ENCODE measurements around the gene SURF2. TPM values are rescaled to one million over a fixed set of nuclear protein-coding genes. Genes with fewer than 3 reads are reported as not detected.
A peak's percentile ranks its signal among the peaks of the same experiment; 100 is the strongest.
"Not testable (repeated sequence)": the region's sequence is repeated elsewhere in the genome, so short reads cannot be mapped to it uniquely, and the experiment has no call there.

The SURF2 gene
- total RNA-seq, 1 experiment from 2014 or later, result 39.5 TPM

- POLR2A ChIA-PET, result interaction anchor here (0.6 to 1.7 kb wide), 5 partner anchors 14 to 145 kb away, joined by 3 to 6 read pairs (median 3); no protein-coding TSS in a partner anchor
- H3K36me3 Mint-ChIP-seq (ENCODE audit: insufficient read depth, unreplicated experiment), result peaks cover 33% of the 10 kb centered on the region
- BruUV-seq (replicated peaks); H3K27ac Mint-ChIP-seq (ENCODE audit: low read depth, unreplicated experiment); H3K4me1 Mint-ChIP-seq (ENCODE audit: insufficient read depth, unreplicated experiment); H3K27me3 Mint-ChIP-seq (ENCODE audit: insufficient read depth, unreplicated experiment); H3K9me3 Mint-ChIP-seq (ENCODE audit: unreplicated experiment); H3K4me3 Mint-ChIP-seq (ENCODE audit: unreplicated experiment): not testable (repeated sequence)
- peak; percentile 37 for DNase-seq (ENCODE audit: unreplicated experiment)
- intact Hi-C loops (cut with micrococcal nuclease), result loop anchor here (1.0 kb wide), 1 partner anchor 144 kb away; no protein-coding TSS in a partner anchor
- TF ChIP-seq, protein P1, sequence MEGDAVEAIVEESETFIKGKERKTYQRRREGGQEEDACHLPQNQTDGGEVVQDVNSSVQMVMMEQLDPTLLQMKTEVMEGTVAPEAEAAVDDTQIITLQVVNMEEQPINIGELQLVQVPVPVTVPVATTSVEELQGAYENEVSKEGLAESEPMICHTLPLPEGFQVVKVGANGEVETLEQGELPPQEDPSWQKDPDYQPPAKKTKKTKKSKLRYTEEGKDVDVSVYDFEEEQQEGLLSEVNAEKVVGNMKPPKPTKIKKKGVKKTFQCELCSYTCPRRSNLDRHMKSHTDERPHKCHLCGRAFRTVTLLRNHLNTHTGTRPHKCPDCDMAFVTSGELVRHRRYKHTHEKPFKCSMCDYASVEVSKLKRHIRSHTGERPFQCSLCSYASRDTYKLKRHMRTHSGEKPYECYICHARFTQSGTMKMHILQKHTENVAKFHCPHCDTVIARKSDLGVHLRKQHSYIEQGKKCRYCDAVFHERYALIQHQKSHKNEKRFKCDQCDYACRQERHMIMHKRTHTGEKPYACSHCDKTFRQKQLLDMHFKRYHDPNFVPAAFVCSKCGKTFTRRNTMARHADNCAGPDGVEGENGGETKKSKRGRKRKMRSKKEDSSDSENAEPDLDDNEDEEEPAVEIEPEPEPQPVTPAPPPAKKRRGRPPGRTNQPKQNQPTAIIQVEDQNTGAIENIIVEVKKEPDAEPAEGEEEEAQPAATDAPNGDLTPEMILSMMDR (IDR thresholded peaks at IDR 0.05; ENCODE audit: unreplicated experiment), result peak; percentile 70
- CTCF ChIA-PET, result interaction anchor here (0.6 to 5.1 kb wide), 18 partner anchors 9 to 664 kb away, joined by 3 to 72 read pairs (median 4); no protein-coding TSS in a partner anchor
Observed at GRCh38 chr9:133329306-133330156, 26.8 kb upstream of the SURF2 start.

- Mint-ChIP-seq H3K4me1 (ENCODE audit: insufficient read depth, unreplicated experiment) (peaks cover 11% of the 10 kb centered on the region), H3K4me3 (ENCODE audit: unreplicated experiment) (no peak overlapping the region), H3K36me3 (ENCODE audit: insufficient read depth, unreplicated experiment) (peaks cover 43% of the 10 kb centered on the region), H3K27ac (ENCODE audit: low read depth, unreplicated experiment) (no peak overlapping the region), H3K27me3 (ENCODE audit: insufficient read depth, unreplicated experiment) (no peaks in the 10 kb centered on the region), H3K9me3 (ENCODE audit: unreplicated experiment) (no peaks in the 10 kb centered on the region)
- DNase-seq (ENCODE audit: unreplicated experiment), result no peak
- intact Hi-C loops (cut with micrococcal nuclease), result no loop called here
- BruUV-seq (replicated peaks), result no TSS peak
- CTCF ChIA-PET, result interaction anchor here (0.9 to 5.1 kb wide), 8 partner anchors 11 to 291 kb away, joined by 3 to 72 read pairs (median 8); no protein-coding TSS in a partner anchor
- TF ChIP-seq, protein P1 (IDR thresholded peaks at IDR 0.05; ENCODE audit: unreplicated experiment), result no peak
- POLR2A ChIA-PET, result no interaction called here
Observed at GRCh38 chr9:133331221-133331620, 25.1 kb upstream of the SURF2 start.

DNA sequence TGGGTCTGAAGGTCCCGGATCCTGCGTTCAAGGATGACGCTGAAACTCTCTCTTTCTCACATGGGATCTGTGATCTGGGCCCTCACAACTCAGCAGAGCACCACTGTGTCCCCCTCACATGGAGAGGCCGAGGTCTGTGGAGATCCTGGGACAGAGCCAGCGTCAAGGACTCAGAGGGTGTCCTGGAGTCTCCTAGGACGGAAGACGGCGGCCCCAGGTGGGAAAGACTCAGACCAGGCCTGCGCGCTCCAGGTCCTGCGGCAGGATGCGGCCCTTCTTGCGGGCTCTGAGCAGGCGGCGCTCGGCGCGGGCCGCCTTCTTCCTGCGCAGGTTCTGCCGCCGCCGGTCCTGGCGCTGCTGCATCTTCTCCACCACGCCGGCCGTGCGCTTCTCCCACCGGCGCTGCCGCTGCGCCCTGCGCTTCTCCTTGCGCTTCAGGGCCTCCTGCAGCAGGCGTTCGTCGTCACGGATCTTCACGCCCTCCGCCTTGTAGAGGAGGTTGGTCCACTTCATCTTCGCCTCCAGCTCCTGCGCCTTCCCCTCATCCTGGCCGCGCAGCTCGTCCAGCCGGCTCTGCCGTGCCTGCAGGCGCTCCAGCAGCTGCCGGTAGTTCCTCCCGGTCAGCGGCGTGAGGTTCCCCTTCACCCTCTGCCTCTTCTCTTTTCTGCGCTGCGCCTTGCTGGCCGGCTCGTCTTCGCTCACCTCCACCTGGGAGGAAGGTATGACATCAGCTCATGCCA is 24.5 kb upstream of the SURF2 start:
- intact Hi-C loops (cut with micrococcal nuclease), result no loop called here
- peaks cover 11% of the 10 kb centered on the region for H3K4me1 Mint-ChIP-seq (ENCODE audit: insufficient read depth, unreplicated experiment)
- no TSS peak for BruUV-seq (replicated peaks)
- ChIA-PET POLR2A (no interaction called here), CTCF (interaction anchor here (2.9 to 5.1 kb wide), 2 partner anchors 145 to 152 kb away, joined by 12 to 72 read pairs; no protein-coding TSS in a partner anchor)
- no peak overlapping the region for H3K4me3 Mint-ChIP-seq (ENCODE audit: unreplicated experiment)
- TF ChIP-seq, protein P1 (IDR thresholded peaks at IDR 0.05; ENCODE audit: unreplicated experiment), result no peak
- no peaks in the 10 kb centered on the region for H3K9me3 Mint-ChIP-seq (ENCODE audit: unreplicated experiment)
- no peaks in the 10 kb centered on the region for H3K27me3 Mint-ChIP-seq (ENCODE audit: insufficient read depth, unreplicated experiment)
- H3K27ac Mint-ChIP-seq (ENCODE audit: low read depth, unreplicated experiment), result no peak overlapping the region
- no peak for DNase-seq (ENCODE audit: unreplicated experiment)
- H3K36me3 Mint-ChIP-seq (ENCODE audit: insufficient read depth, unreplicated experiment), result peaks cover 45% of the 10 kb centered on the region

GRCh38 chr9:133332381-133332730 is 24.0 kb upstream of the SURF2 start:
- no peak overlapping the region for H3K27ac Mint-ChIP-seq (ENCODE audit: low read depth, unreplicated experiment)
- POLR2A ChIA-PET, result interaction anchor here (0.8 kb wide), 1 partner anchor 86 kb away, joined by 3 read pairs; the partner anchor contains the start of gene REXO4
- H3K4me3 Mint-ChIP-seq (ENCODE audit: unreplicated experiment), result no peak overlapping the region
- CTCF ChIA-PET, result interaction anchor here (2.9 to 5.1 kb wide), 2 partner anchors 146 to 152 kb away, joined by 12 to 72 read pairs; no protein-coding TSS in a partner anchor
- H3K27me3 Mint-ChIP-seq (ENCODE audit: insufficient read depth, unreplicated experiment), result no peaks in the 10 kb centered on the region
- H3K9me3 Mint-ChIP-seq (ENCODE audit: unreplicated experiment), result no peaks in the 10 kb centered on the region
- peaks cover 45% of the 10 kb centered on the region for H3K36me3 Mint-ChIP-seq (ENCODE audit: insufficient read depth, unreplicated experiment)
- no peak for DNase-seq (ENCODE audit: unreplicated experiment)
- TF ChIP-seq, protein P1 (IDR thresholded peaks at IDR 0.05; ENCODE audit: unreplicated experiment), result no peak
- H3K4me1 Mint-ChIP-seq (ENCODE audit: insufficient read depth, unreplicated experiment), result peaks cover 11% of the 10 kb centered on the region
- no TSS peak for BruUV-seq (replicated peaks)
- intact Hi-C loops (cut with micrococcal nuclease), result no loop called here

Data from MCF 10A (cell line).